Measurements from ENCODE around the gene NAV2.

GRCh38 chr11:19786644-19787043, 74.0 kb downstream of the NAV2 start:
- TF ChIP-seq POLR2AphosphoS5 (IDR thresholded peaks at IDR 0.05) (no peak), EP300 (IDR thresholded peaks at IDR 0.05) (no peak), CTCF (IDR thresholded peaks at IDR 0.05) (no peak), POLR2A (IDR thresholded peaks at IDR 0.05) (no peak)
